ENCODE results near the gene AMN1.
"Not testable (repeated sequence)": the region's sequence is repeated elsewhere in the genome, so short reads cannot be mapped to it uniquely, and the experiment has no call there.

AMN1 gene

GRCh38 chr12:31728917-31729640 lies at the start of gene AMN1:
Gene AMN1, minus strand, starts transcription at chr12:31729021. Its CDS starts 13 bp downstream, at chr12:31729008.
- peak; percentile 96 for DNase-seq (ENCODE audit: low read depth)

- no peak for DNase-seq (ENCODE audit: low read depth)
Measured at GRCh38 chr12:31773867-31774266, 45.0 kb upstream of the AMN1 start.

- DNase-seq (ENCODE audit: low read depth), result no peak
Measured at GRCh38 chr12:31773223-31773750, 44.5 kb upstream of the AMN1 start.

- no peak for DNase-seq (ENCODE audit: low read depth)
Measured at GRCh38 chr12:31772685-31773222, 43.9 kb upstream of the AMN1 start.

GRCh38 chr12:31772186-31772585 lies 43.4 kb upstream of the AMN1 start:
- no peak for DNase-seq (ENCODE audit: low read depth)

DNA sequence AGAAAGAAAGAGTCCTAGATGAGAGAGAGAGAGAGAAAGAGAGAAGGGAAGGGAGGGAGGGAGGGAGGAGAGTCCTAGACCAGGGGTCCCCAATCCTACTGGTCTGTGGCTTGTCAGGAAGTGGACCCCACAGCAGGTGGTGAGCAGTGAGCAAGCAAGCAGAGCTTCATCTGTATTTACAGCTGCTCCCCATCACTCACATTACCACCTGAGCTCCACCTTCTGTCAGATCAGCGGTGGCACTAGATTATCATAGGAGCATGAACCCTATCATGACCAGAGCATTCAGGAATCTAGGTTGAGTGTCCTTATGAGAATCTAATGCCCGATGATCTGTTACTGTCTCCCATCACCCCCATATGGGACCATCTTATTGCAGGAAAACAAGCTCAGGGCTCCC lies 39.2 kb upstream of the AMN1 start:
- no peak for DNase-seq (ENCODE audit: low read depth)

DNA sequence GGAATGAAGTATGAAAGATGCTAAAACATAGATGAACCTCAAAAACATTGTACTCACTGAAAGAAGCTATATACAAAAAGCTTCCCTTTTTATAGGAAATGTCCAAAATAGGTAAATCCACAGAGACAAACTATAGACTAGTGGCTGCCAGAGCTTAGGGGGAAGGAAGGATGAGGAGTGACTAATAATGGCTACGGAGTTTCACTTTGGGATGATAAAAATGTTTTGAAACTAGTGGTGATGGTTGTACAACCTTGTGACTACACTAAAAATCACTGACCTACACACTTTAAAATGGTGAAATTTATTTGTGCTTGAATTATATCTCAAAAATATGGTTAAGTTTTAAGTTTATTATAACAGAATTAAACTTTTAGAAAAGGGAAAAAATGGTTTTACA lies 37.1 kb upstream of the AMN1 start:
- DNase-seq (ENCODE audit: low read depth), result no peak

DNA sequence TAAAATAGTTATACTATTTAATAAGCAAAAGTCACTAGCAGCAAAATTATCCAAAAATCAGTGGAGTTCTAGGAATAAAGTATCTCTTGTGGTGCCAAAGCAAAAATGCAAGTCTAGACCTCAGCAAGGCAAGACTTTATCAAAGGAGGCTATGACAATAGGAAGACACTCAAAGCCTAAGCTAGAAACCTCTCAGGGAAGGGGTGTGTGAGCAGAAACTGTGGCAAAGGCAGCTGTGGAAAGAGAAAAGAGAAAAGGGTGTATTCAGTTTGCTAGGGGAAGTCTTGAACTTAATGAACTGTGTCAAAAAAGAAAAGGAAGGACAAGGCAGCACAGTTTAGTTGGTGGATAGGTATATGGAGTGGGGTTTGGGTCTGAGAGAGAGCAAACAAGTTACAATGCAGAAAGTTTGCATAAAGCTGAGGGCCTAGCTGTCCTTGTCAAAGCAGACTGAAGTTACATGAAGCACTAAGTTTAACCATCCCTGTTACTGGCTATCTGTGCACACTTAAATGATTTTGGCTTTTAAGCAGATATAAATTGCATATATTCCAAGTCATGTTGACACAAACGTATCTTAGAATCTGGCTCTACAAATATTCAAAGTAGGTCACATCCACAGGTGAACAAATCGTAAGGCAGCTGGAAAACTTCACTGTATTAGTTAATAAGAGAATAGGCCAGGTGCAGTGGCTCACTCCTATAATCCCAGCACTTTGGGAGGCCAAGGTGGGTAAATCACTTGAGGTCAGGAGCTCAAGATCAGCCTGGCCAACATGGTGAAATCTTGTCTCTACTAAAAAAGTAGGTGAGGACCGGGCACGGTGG lies 31.0 kb upstream of the AMN1 start:
- no peak for DNase-seq (ENCODE audit: low read depth)

- not testable (repeated sequence) for DNase-seq (ENCODE audit: low read depth)
Measured at GRCh38 chr12:31758297-31758696, 29.5 kb upstream of the AMN1 start.

DNA sequence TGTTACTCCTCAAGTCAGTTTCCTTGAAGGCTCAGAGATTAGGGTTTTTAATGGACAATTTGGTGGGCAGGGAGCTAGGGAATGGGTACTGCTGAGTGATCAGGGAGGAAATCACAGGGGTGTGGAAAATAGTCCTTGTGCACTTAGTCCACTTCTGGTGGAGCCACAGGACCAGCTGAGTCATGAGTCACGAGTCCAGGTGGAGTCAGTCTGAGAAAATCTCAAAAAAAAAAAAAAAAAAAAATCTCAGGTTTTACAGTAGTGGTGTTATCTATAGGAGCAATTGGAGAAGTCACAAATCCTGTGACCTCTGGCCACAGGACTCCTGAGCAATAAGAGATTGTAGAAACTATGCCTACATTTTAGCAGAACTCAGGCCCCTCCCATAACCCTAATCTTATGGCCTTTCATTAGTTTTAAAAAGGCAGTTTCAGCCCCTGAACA lies 28.2 kb upstream of the AMN1 start:
- DNase-seq (ENCODE audit: low read depth), result no peak

DNA sequence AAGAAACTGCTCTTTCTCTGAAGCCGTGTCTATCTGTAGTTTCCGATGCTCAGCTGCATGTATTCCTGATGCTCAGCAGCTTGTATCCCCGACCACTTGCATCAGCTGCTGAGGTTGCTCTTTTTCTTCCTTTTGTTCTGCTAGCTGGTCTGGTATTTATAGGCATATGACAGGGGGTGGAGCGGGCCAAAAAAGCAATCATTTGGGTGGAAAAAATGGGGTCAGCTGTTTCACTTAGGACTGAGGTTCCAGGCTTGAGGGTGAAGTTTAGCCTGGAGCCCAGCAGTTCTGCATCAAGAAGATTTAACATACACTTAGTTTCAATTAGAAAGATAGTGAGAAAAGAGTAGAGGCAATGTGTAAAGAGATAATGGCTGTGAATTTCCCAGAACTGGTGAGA lies 23.6 kb upstream of the AMN1 start:
- DNase-seq (ENCODE audit: low read depth), result no peak

- DNase-seq (ENCODE audit: low read depth), result no peak
Measured at GRCh38 chr12:31751085-31751484, 22.3 kb upstream of the AMN1 start.

GRCh38 chr12:31750747-31751039 lies 21.9 kb upstream of the AMN1 start:
- no peak for DNase-seq (ENCODE audit: low read depth)

GRCh38 chr12:31749024-31749704 lies 20.3 kb upstream of the AMN1 start:
- DNase-seq (ENCODE audit: low read depth), result no peak

- DNase-seq (ENCODE audit: low read depth), result no peak
Measured at GRCh38 chr12:31745242-31745641, 16.4 kb upstream of the AMN1 start.

- not testable (repeated sequence) for DNase-seq (ENCODE audit: low read depth)
Measured at GRCh38 chr12:31744363-31744762, 15.5 kb upstream of the AMN1 start.

DNA sequence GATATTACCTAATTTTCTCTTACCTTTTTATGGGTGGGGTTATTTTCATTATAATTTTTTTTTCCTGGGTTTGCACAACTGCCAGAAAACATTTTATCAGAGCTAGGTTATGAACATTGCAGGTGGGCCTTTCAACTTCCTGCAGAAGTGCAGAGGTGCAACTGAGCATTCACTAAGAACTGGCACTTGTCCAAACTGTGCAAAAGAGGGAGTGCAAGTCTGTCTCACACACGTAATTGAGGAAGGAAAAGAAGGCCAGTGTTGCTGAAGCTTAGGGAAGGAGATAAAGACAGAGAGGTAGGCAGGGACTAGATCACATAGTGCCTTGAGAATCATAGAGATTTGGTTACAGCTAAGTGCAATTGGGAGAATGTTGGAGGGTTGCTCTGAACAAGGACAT lies 14.1 kb upstream of the AMN1 start:
- no peak for DNase-seq (ENCODE audit: low read depth)

DNA sequence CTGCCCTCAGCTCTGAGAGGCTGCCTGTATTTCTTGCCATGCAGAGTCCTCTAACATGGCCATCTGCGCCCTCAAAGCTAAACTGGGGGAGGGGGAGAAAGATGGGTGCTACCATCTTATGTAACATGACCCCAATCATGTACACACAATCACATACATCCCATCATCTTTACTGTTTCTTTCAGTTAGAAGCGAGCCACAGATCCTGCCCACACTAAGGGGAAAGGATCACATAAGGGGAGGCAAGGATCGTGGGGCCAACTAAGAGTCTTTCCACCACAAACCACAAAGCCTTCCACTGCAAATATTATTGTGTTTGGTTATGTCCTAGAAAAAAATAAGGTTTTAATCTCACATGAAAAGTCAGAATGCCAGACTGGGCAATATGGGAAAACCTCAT lies 11.8 kb upstream of the AMN1 start:
- no peak for DNase-seq (ENCODE audit: low read depth)

DNA sequence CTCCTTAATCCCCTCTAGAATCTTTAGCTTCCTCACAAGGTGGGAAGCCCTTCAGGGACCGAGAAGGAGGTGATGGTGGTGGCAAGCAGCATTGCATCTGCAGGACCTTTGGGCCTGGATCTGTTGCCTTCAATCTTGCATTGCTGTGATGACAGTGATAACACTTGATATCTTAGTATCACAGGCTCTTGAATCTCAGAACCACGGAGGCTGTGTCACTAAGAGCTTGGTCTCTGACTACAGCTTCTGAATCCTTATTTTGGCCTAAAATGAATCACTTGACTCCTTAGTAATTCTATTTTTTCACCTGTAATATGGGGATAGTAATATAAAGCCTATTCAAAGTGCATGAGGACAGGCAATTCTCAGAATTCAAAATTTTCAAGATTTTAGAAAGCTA lies 8.9 kb upstream of the AMN1 start:
- DNase-seq (ENCODE audit: low read depth), result no peak

DNA sequence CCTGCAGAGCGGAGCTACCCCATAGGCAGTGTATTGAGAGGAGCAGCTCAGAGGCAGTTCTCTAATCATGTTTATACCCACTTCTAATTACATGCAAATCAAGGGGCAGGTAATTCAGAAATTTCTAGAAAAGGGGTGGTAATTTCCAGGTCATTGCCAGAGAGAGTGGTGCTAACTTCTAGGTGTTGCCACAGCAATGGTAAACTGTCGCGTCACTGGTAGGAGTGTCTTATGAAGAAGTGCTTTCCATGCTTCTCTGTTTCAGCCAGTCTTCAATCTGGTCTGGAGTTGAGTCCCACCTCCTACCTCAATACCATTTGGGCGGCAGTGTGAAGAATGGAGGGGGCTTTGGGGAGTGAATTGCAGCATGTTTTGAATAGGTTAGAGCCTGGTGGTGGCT lies 8.5 kb upstream of the AMN1 start:
- no peak for DNase-seq (ENCODE audit: low read depth)

DNA sequence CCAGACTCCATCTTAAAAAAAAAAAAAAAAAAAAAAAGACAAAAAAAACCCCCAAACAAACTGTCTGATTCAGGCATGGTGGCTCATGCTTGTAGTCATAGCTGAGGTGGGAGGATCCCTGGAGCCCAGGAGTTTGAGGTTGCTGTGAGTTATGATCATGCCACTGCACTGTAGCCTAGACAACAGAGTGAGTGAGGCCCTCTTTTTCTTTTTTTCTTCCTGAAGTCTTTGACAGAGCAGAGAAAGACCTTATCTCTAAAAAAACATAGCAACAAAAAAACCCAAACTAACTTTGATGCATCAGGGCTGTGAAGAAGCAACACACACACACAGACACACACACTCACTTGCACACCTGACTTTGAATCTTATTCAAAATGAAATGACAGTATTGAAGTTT lies 7.7 kb upstream of the AMN1 start:
- DNase-seq (ENCODE audit: low read depth), result no peak
